RPMI7951 (cell line): ENCODE measurements around the gene NR2C2AP. TPM values are rescaled to one million over a fixed set of nuclear protein-coding genes. Genes with fewer than 3 reads are reported as not detected.
"Not testable (repeated sequence)": the region's sequence is repeated elsewhere in the genome, so short reads cannot be mapped to it uniquely, and the experiment has no call there.

Experiments used
- DNase-seq: peaks from one replicate; pipeline ENCODE4 v3.0.0-alpha.2; 2012; ENCODE audit warnings: low read depth
- total RNA-seq: library from RNA; depleted of rRNA; stranded (reverse); fragments of >200 nt; shearing (Covaris generic); gene quantifications from 2 replicates; pipeline ENCODE4 v1.2.3, GENCODE V29; 2014

NR2C2AP gene
- total RNA-seq, 1 experiment from 2014 or later = 20.4 TPM

DNA sequence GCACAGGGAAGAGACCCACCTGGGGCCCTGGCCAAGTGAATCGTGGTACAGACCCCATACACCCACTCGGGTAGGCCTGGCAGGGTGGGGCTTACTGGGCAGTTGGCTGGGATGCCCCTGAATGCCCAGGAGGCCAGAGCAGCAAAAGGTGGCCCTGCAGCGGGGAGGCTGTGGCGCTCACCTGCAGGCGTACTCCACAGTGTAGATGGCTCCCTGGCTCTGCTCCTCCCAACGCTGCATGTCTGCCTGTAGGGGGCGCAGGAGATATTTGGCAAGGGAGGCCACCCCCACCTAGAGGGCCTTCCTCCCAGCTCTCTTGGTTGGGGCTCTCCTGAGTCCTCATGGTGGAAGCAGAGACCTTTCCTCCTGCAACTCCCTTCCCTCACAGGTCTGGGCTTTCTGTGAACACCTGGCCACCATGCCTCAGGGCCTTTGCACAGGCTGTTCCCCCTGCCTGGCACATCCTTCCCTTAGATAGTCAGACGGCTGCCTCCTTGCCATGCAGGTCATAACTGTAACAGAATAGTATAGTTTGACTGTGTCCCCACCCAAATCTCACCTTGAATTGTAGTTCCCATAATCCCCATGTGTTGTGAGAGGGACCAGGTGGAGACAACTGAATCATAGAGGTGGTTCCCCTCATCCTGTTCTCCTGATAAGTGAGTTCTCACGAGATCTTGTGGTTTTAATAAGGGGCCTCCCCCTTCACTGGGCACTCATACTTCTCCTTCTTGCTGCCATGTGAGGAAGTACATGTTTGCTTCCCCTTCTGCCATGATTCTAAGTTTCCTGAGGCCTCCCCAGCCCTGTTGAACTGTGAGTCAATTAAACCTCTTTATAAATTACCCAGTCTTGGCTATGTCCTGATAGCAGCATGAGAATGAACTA lies 17.1 kb downstream of the NR2C2AP start:
- DNase-seq = peak; percentile 28

DNA sequence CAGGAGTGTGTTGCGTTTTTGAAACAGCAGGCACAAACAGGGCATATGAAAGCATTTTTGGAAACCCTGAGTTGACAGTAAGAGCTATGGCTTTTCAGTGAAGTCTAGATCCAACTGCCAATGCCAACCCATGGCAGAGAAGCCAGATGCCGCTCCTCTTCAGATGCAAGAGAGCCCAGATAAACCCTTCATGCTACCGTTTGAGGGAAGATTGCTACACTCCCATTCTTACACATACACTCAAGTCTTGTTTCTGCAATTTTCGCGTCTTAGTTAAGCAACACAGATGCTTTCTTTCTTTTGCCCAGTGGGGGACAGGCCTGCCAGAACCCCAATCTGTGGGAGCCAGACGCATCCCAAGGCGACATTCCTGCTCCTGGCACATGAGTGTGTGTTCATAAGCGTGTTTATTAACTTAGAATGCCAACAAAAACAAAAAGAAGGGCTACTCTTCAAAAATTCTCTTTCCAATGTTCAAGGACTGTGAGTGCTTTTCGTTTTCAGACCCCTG lies 21.7 kb downstream of the NR2C2AP start:
- DNase-seq = no peak

DNA sequence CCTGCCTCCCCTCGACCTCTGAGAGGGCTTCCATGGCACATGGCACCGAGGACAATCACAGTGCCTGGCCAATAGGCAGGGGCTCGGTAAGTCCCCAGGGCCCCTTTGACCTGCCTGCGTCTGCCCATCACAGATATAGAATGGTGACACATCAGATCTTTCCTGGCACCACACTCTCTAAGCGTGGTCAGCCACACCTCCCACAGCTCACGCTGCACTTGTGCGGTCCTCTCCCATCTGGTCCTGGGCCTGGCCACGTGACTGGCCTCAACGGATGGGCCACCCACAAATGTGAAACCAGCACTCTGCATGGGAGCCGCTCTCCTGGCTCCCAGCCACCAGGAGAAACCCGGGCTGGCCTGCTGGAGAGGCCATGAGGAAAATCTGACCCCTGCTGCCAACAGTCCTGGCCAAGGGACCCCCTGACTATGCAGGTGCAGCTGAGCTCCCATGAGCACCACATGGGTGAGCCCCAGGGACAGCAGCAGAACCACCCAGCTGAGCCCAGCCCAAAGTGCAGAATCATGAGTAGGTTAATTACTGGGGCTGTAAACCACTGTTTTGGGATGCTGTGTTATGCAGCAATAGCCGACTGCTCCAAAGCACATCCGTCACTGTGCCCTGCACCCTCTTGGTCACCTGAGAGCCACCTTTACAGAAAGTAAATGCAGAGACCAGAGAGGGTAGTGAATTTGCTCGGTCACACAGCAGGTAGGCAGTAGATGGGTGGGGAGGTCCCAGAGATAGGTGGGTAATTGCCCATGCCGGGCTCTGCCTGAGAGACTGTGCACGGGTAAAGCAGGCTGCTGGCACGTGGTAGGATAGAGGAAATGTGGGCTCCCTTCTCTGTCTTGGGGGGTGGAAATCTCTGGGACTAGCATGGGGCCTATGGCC lies 23.4 kb downstream of the NR2C2AP start:
- peak; percentile 53 for DNase-seq

DNA sequence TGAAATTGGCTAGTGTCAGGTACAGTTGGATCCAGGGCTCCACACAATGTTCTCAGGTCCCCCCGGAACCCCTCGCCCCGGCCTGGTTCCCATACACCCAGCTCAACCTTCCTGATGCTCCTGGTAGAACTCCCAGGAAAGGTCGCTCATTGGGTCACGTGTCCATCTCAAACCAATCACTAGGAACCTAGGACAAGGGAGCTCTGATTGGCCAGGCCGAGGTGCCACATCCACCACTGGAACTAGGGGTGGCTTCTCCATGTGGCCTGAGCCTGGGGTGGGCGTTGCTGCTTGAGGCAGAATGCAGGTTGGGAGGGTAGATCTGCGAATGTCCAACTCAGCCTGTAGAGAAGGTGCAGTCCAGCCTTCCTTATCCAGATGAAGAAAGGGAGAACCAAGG lies 26.3 kb downstream of the NR2C2AP start:
- DNase-seq = no peak

DNA sequence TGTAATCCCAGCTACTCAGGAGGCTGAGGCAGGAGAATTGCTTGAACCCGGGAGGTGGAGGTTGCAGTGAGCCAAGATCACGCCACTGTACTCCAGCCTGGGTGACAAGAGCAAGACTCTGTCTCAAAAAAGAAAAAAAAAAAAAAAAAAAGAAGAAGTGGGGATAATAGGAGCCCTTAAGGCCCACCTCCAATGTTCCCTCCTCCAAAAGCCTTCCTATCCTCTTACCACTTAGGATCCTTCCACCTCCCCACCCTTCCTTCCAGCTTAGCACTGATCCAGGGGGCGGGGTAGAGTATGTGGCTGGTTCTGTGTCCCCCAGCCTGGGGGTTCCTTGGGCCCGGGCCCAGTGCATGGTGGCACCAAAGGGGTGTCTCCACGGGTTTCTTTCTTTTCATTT lies 30.0 kb downstream of the NR2C2AP start:
- not testable (repeated sequence) for DNase-seq

DNA sequence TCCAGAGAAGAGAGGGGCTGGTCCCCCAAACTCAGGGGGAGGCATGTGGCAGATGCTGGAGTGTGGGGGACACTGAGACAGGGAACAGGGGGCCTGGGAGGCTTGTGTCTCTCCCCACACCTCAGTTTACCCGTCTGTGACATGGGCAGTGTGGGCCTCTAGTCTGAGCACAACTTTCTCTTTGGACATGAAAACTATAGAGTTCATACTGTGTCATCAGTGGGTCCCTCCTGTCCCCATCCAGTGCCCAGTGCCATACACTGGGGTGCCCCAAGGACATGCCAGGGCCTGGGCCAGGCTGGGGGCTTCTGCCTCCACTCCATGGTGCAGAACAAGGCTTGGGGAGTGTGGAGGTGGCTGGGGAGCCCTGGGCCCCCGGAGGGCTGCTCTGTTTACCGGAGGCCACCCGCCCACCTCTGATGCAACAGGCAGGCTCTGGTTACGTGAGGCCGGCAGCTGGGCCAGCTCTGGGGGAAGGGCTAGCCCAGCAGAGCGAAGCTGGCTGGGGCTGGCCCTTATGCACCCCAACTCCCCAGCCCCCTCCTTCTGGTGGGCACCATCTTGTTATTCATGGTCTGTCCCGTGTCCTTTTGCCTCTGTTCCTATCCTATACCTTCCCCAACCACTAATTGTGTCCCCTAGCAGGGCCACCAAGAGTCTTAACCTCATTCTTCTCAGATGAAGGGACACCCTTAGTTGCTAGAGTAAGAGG lies 31.2 kb downstream of the NR2C2AP start:
- no peak for DNase-seq

DNA sequence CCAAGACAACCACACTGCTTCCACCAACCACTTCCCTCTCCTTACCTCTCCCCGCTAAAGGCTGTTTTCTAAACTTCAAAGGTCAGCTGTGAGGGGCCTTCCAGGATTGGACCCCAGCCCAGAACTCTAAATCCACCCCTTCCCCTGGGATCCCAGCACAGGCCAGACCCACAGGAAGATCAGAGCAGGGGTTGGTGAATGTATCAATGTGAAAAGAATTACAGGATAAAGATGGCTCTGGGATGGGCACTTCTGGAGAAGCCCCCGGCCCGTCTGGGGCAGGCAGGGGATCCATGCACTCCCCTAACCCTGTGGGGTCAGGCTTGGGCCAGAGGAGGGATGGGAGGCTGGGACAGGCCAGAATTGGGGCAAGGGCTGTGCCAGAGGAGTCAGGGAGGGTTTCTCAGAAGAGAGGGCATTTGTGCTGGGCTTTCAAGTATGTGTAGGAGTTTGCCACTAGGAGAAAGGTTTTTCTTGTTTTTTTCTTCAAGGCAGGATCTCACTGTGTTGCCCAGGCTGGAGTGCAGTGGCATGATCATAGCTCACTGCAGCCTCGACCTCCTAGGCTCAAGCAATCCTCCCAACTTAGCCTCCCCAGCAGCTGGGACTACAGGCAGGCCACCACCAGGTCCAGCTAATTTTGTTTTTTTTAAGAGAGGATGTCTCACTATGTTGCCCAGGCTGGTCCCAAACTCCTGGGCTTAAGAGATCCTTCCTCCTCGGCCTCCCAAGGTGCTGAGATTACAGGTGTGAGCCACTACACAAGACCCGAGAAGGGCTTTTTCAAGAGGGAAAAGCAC lies 32.1 kb downstream of the NR2C2AP start:
- no peak for DNase-seq

DNA sequence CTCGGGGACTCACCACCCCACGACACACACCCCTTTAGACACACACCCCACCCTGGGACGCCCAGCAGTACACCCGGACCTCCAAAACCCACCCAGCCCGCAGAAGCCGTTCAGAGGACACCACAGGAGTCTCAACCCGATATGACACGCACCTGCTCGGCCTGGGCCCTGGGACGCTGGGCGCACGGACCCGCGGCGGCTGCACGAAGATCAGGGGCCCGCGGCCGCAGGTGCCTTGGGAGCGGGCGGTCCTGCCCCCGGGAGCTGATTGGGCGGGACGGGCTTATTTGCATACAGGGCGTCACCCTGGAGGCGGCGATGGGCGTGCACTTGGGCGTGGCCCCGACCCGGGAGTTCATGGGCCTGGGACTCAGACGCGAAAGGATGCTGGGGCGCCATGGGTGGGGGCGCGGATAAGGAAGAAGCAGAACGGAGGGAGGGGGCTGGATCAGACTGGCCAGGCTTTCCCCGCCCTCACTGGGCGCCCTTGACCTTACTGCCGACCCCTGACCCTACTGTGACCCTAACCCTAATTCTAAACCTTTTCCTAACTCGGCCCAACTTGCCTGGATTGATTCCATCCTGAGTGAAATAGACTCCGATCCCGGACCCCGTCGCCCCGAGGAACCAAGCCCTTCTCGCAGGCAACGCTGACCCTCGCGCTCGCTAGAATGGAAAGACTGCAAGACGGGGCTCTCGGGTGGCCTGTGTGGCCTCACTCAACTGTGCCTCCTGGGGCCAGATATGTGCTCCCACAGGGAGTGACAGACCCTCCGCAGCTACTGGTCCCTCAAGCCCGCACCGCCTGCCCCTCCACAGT lies 33.0 kb downstream of the NR2C2AP start, which contains the start of gene MEF2B:
TSS of gene MEF2B (minus strand) at position 211 of the 820 bp plus-strand sequence. CDS start 19,528 bp downstream, outside the sequence.
- peak; percentile 47 for DNase-seq

DNA sequence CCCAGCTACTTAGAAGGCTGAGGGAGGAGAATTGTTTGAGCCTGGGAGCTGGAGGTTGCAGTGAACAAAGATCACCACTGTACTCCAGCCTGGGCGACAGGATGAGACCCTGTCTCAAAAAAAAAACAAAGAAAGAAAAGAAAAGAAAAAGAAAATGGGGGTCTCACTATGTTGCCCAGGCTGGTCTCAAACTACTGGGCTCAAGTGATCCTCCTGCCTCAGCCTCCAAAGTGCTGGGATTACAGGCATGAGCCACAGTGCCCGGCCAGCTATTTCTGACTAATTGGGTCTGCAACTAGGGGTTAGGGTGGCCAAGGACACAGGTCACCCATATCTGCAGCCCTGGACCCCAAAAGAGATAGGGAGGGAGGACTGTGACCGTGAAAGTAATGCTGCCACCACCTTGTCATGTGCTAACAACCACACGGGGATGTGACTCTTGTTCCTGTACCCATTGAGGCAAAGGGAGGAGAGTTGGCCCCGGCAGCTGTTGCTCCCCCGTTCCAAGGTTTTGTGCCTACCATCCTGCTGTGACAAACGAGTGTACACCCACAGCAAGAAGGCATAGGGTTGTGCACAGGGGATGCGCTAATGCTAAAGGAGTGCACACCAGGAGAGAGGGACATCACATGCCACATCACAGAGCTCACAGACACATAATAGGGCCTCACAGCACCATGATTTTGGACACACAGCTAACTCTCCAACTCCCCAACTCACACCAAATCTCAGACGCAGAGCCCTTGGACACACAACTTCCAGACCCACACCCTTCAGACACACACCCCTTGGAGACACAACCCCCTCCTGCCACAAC lies 33.8 kb downstream of the NR2C2AP start:
- no peak for DNase-seq

DNA sequence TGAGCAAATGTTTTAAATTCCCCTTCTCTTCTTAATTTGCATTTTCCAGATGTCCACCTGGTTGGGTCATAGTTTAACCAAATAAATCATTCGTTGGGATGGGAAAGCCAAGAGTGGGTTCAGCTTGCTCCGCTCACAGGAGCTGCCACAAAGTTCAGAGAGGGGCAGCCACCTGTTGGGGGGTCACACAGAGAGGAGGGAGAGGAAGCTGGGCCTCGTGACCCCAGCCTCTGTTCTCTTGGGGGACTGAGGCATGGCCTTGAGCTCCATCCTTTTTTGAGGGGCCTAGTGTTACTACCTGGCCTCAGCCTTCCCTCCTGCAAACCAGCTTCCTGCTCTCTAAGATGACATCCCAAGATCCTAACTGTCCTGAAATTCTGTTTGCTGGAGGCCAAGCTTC lies 35.6 kb downstream of the NR2C2AP start:
- DNase-seq = no peak

DNA sequence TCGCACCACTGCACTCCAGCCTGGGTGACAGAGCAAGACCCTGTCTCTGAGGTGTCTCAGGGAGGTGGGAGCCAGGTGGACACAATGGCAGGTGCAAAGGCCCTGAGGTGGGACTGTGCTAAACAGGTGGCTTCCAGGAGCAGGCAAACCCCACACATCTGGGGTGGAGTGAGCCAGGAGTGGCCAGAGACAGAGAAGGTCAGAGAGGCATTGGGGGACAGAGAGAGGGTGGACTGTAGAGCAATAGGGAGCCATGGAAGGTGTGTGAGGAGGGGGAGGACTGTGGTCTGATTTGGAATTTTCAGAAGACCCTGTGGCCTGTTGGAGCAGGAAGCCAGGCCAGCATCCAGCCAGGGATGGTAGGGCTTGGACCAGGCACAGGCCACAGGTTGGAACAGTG lies 37.8 kb downstream of the NR2C2AP start:
- DNase-seq = no peak

DNA sequence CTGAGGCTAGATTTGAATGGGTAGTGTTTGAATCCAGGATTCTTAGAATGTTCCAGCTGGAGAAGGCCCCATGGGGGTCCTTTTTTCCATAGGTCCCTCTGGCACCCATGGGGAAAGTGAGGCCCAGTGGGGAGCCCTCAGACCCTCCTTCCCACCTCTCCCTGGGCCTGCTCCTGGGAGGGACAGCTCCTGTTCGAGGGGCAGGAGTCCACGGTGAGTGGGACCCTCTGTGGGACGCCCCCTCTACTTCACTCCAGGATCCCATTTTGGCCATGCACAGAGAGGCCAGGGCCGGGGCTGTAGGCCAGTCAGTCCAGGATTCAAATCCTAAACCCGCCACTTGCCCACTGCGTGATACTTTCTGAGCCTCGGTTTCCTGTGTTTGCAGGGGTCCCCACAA lies 40.7 kb downstream of the NR2C2AP start:
- no peak for DNase-seq

DNA sequence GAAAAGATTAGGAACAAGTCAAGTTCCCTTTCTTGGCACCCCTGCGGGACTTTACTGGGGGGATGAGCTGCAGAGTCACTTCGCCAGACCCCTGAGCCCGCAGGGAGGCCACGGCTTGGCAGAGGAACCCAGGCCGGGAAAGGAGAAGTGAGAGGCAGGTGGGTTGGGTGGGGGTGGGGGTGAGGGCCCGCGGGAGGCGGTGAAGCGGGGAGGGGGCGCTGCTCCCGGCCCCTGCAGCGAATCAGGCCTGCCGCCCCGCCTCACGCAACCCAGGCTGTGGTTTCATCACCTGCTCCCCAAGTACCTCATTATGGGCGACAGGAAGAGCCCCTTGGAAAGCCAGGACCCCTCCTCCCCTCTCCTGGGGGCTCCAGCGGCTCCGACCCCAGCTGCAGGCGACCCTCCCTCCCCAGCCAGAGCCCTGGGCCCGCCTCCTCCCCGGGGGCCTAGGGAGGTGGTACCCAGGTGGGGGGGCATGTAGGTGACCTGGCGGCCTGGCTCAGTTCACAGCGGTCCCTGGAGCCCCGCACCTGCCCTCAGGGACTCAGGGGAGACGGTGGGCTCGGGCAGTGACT lies 42.7 kb downstream of the NR2C2AP start:
- DNase-seq = no peak

DNA sequence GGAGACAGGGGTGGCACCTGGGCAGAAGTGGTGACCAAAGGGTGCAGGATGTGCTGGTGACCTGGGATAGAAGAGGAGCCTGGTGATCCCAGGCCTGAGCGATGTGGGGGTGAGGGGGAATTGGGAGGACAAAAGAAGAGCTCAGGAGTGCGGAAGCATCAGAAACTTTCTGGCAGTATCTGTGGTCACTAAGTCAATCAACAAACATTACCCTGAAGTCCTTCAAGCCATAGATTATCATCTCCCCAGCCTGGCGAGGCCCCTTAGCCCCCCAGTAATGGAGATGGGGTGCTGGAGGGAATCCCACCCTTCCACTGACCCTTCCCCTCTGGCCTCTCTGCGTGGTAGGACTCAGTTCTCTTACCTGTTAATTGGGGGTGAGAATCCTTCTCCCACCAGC lies 43.7 kb downstream of the NR2C2AP start:
- no peak for DNase-seq

DNA sequence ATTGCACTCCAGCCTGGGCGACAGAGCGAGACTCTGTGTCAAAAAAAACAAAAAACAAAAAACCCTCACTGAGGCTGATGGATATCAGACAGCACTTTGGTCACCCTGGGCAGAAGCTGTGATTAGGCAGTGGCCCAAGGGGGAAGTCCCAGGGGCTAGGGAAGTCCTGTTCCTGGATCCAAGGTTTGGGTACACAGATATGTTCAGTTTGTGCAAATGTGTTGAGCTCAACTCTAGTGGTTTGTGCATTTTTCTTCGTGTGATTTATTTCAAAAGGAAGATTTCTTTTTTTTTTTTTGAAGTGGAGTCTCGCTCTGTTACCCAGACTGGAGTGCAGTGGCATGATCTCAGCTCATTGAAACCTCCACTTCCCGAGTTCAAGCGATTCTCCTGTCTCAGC lies 45.4 kb downstream of the NR2C2AP start:
- DNase-seq = no peak

DNA sequence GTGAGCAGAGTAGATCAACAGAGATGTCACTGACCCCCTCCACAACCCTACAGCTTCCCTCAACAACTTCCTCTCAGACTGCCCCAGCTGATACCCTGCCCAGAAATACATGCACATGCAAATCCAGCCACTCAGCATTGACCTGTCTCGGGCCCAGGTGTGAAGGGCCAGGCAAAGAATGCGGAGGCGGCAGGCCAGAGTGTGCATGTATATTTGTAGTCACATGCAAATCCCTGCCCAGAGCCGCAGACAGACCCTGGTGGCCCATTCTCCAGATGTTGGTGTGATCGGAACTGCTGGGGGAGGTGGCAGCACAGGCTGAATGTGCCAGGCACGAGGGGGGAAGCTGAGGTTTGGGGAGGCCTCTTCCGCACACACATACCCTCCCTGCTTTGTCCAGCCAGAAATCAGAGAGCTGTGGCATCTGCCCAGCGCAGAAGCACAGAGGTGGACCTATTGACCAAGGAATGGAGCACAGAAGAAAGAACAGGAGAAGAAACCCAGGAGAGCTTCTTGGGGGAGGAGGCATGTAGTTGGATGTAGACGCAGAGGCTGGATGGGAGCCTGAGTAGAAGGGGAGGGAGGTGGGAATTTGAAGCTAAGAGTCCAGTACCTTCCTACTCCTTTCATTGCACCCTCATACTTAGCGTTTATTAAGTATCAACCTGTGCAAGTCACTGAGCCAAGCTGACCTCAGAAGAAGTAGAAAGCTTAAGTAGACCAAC lies 47.6 kb downstream of the NR2C2AP start:
- DNase-seq = no peak

DNA sequence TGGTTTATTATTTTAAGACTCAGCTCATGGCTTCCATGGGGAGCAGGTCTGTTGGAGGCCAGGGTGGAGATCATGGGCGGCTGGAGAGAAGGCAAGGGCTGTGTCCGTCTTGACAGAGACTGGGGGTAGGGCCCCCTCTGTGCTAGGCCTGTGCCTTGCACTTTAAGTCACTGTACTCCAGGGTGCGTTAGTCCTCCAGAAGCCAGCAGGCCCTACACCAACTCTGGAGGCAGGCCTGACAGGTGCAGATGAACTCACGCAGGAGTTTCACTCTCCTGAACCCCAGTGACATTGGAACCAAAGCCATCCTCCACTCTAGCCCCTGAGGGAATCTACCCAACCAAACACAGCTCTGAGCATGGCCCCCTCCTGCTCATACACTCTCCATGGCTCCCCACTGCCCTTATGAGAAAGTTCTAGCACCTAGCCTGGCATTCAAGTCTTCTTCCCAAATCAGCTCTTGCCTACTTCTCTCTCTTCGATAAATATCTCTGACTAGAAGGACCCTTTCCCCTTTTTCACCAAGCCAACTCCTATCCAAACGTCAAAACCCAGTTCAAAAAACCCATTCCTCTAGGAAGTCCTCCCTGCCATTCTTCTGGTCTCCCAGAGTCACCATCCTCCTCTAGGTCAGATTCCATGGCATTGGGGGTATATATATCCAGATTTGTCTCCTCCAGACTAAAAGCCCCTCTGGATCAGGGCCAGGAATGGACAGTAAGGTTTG lies 48.3 kb downstream of the NR2C2AP start:
- DNase-seq = no peak
